ENCODE results near the gene ESPL1. TPM values are rescaled to one million over a fixed set of nuclear protein-coding genes. Genes with fewer than 3 reads are reported as not detected.
A peak's percentile ranks its signal among the peaks of the same experiment; 100 is the strongest.

Gene ESPL1
- total and polyA plus RNA-seq, 2 of the 13 experiments (the other 11 are each of a cell fraction or from before 2014, with no cell fraction given), result 5.8 to 11.5 TPM

DNA sequence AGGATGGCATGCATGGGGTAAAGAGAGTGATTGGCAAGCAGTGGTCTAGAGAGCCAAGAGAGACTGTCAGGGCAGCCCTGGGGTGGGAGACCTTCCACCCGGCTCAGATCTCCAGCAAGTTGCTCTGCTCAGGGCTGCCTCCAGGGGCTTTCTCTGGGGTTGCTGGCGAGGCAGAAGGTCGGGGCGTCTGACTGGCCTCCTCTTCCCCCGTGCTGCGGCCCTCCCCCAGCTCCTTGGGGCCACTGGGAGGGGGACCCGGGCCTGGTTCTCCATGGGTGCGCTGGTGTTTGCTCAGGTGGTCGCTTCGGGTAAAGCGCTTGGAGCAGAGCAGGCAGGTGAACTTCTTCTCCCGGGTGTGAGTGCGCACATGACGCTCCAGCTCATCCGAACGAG is 59.9 kb downstream of the ESPL1 start (continued):
- TF ChIP-seq JUN (CRISPR knock-in tag; IDR thresholded peaks at IDR 0.05) (no peak), ZNF232 (CRISPR knock-in tag; IDR thresholded peaks at IDR 0.05; ENCODE audit: borderline replicate concordance) (no peak), KDM6A (CRISPR knock-in tag; IDR thresholded peaks at IDR 0.05; ENCODE audit: low read depth) (no peak), ZNF180 (CRISPR knock-in tag; IDR thresholded peaks at IDR 0.05; ENCODE audit: borderline replicate concordance, low read depth) (no peak), AGO1 (IDR thresholded peaks at IDR 0.05; ENCODE audit: low read depth, low read length, poor library complexity, severe bottlenecking) (peak; percentile 34), KLF16 (CRISPR knock-in tag; IDR thresholded peaks at IDR 0.05) (no peak), ZNF337 (CRISPR knock-in tag; IDR thresholded peaks at IDR 0.05; ENCODE audit: borderline replicate concordance, low read depth) (no peak), HDAC2 (CRISPR knock-in tag; IDR thresholded peaks at IDR 0.05) (no peak), ZNF326 (CRISPR knock-in tag; IDR thresholded peaks at IDR 0.05; ENCODE audit: borderline replicate concordance) (no peak), ZNF605 (CRISPR knock-in tag; IDR thresholded peaks at IDR 0.05) (no peak), ZKSCAN1 (IDR thresholded peaks at IDR 0.05; ENCODE audit: low read length) (no peak), CENPT (CRISPR knock-in tag; IDR thresholded peaks at IDR 0.05; ENCODE audit: low read depth) (no peak), ZNF251 (CRISPR knock-in tag; IDR thresholded peaks at IDR 0.05) (no peak), EED (CRISPR knock-in tag; IDR thresholded peaks at IDR 0.05) (no peak), SP4 (CRISPR knock-in tag; IDR thresholded peaks at IDR 0.05) (no peak)
- TF ChIP-seq, protein P1, sequence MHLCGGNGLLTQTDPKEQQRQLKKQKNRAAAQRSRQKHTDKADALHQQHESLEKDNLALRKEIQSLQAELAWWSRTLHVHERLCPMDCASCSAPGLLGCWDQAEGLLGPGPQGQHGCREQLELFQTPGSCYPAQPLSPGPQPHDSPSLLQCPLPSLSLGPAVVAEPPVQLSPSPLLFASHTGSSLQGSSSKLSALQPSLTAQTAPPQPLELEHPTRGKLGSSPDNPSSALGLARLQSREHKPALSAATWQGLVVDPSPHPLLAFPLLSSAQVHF (CRISPR knock-in tag; IDR thresholded peaks at IDR 0.05), result no peak
- TF ChIP-seq, protein P2, sequence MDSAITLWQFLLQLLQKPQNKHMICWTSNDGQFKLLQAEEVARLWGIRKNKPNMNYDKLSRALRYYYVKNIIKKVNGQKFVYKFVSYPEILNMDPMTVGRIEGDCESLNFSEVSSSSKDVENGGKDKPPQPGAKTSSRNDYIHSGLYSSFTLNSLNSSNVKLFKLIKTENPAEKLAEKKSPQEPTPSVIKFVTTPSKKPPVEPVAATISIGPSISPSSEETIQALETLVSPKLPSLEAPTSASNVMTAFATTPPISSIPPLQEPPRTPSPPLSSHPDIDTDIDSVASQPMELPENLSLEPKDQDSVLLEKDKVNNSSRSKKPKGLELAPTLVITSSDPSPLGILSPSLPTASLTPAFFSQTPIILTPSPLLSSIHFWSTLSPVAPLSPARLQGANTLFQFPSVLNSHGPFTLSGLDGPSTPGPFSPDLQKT (CRISPR knock-in tag; IDR thresholded peaks at IDR 0.05; ENCODE audit: borderline replicate concordance), result no peak
- TF ChIP-seq, protein P3, sequence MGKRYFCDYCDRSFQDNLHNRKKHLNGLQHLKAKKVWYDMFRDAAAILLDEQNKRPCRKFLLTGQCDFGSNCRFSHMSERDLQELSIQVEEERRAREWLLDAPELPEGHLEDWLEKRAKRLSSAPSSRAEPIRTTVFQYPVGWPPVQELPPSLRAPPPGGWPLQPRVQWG (CRISPR knock-in tag; IDR thresholded peaks at IDR 0.05; ENCODE audit: borderline replicate concordance, low read depth), result no peak
- TF ChIP-seq, protein P4, sequence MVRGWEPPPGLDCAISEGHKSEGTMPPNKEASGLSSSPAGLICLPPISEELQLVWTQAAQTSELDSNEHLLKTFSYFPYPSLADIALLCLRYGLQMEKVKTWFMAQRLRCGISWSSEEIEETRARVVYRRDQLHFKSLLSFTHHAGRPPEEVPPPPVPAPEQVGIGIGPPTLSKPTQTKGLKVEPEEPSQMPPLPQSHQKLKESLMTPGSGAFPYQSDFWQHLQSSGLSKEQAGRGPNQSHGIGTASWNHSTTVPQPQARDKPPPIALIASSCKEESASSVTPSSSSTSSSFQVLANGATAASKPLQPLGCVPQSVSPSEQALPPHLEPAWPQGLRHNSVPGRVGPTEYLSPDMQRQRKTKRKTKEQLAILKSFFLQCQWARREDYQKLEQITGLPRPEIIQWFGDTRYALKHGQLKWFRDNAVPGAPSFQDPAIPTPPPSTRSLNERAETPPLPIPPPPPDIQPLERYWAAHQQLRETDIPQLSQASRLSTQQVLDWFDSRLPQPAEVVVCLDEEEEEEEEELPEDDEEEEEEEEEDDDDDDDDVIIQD (CRISPR knock-in tag; IDR thresholded peaks at IDR 0.05; ENCODE audit: low read depth), result no peak
- TF ChIP-seq, protein P5, sequence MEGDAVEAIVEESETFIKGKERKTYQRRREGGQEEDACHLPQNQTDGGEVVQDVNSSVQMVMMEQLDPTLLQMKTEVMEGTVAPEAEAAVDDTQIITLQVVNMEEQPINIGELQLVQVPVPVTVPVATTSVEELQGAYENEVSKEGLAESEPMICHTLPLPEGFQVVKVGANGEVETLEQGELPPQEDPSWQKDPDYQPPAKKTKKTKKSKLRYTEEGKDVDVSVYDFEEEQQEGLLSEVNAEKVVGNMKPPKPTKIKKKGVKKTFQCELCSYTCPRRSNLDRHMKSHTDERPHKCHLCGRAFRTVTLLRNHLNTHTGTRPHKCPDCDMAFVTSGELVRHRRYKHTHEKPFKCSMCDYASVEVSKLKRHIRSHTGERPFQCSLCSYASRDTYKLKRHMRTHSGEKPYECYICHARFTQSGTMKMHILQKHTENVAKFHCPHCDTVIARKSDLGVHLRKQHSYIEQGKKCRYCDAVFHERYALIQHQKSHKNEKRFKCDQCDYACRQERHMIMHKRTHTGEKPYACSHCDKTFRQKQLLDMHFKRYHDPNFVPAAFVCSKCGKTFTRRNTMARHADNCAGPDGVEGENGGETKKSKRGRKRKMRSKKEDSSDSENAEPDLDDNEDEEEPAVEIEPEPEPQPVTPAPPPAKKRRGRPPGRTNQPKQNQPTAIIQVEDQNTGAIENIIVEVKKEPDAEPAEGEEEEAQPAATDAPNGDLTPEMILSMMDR (CRISPR knock-in tag; IDR thresholded peaks at IDR 0.05), result peak; percentile 15; the same call in 1 of the 2 replicates
- TF ChIP-seq, protein P6, sequence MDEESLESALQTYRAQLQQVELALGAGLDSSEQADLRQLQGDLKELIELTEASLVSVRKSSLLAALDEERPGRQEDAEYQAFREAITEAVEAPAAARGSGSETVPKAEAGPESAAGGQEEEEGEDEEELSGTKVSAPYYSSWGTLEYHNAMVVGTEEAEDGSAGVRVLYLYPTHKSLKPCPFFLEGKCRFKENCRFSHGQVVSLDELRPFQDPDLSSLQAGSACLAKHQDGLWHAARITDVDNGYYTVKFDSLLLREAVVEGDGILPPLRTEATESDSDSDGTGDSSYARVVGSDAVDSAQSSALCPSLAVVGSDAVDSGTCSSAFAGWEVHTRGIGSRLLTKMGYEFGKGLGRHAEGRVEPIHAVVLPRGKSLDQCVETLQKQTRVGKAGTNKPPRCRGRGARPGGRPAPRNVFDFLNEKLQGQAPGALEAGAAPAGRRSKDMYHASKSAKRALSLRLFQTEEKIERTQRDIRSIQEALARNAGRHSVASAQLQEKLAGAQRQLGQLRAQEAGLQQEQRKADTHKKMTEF (CRISPR knock-in tag; IDR thresholded peaks at IDR 0.05), result no peak

All from HepG2 (cell line).